ENCODE data around the gene CDK13. TPM values are rescaled to one million over a fixed set of nuclear protein-coding genes. Genes with fewer than 3 reads are reported as not detected.

Gene CDK13
- total RNA-seq, 2 donors from 2014 or later, result 56.7 to 91.6 TPM

DNA sequence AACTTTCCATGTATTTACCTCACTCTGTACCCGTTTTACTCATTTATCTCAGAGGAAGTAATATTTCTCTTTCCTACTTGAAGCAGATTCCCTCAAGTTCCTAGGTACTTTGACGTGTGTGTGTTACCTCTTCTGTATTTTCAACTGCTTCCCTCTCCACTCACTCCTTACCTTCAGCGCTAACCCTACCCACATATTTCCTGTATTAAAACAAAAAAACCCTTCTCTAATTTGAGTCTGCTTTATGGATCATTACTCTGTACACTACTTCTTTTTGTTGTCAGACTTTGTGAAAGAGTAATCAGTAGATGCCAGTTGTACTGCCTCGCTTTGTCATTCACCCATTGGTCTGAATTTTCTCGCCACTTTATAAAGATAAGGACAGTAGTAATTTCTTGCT is 74.0 kb downstream of the CDK13 start:
- H3K27me3 ChIP-seq (replicated peaks; ENCODE audit: insufficient read depth), result no peaks in the 10 kb centered on the region
- no peak for TF ChIP-seq POLR2AphosphoS5 (IDR thresholded peaks at IDR 0.05)
- DNase-seq (ENCODE audit: low spot score), result no peak
- intact Hi-C loops (cut with DNase I), result no loop called here
- WGBS, result 90% methylated on average over 5 of the region's 5 CpGs
- no peaks in the 10 kb centered on the region for H3K36me3 ChIP-seq
- no peaks in the 10 kb centered on the region for H3K9me3 ChIP-seq
- H3K4me3 ChIP-seq, result no peak overlapping the region
- H3K4me1 ChIP-seq (replicated peaks), result no peaks in the 10 kb centered on the region
- no peak overlapping the region for H3K27ac ChIP-seq

DNA sequence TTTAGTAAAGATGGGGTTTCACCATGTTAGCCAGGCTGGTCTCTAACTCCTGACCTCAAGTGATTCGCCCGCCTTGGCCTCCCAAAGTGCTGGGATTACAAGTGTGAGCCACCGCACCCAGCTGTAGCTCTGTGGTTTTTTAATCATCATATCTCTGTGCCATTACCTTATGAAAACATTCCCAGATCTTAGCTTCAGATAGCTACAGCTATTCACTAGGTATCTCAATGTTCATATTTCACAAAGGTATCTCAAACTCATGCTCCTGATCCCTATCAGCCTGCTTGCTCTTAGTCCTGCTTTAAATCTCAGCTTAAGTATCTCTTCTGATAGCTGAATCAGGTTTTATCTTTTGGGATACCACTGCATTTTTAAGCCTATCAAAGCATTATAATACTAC is 74.8 kb downstream of the CDK13 start:
- Histone ChIP-seq H3K9me3 (no peaks in the 10 kb centered on the region), H3K27me3 (replicated peaks; ENCODE audit: insufficient read depth) (no peaks in the 10 kb centered on the region), H3K27ac (no peak overlapping the region), H3K4me1 (replicated peaks) (no peaks in the 10 kb centered on the region), H3K36me3 (no peaks in the 10 kb centered on the region), H3K4me3 (no peak overlapping the region)
- no peak for DNase-seq (ENCODE audit: low spot score)
- TF ChIP-seq POLR2A (IDR thresholded peaks at IDR 0.05), result no peak
- no peak for TF ChIP-seq POLR2AphosphoS5 (IDR thresholded peaks at IDR 0.05)
- TF ChIP-seq, protein P1, sequence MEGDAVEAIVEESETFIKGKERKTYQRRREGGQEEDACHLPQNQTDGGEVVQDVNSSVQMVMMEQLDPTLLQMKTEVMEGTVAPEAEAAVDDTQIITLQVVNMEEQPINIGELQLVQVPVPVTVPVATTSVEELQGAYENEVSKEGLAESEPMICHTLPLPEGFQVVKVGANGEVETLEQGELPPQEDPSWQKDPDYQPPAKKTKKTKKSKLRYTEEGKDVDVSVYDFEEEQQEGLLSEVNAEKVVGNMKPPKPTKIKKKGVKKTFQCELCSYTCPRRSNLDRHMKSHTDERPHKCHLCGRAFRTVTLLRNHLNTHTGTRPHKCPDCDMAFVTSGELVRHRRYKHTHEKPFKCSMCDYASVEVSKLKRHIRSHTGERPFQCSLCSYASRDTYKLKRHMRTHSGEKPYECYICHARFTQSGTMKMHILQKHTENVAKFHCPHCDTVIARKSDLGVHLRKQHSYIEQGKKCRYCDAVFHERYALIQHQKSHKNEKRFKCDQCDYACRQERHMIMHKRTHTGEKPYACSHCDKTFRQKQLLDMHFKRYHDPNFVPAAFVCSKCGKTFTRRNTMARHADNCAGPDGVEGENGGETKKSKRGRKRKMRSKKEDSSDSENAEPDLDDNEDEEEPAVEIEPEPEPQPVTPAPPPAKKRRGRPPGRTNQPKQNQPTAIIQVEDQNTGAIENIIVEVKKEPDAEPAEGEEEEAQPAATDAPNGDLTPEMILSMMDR (IDR thresholded peaks at IDR 0.05), result no peak
- 97% methylated on average over 3 of the region's 3 CpGs for WGBS
- intact Hi-C loops (cut with DNase I), result no loop called here

DNA sequence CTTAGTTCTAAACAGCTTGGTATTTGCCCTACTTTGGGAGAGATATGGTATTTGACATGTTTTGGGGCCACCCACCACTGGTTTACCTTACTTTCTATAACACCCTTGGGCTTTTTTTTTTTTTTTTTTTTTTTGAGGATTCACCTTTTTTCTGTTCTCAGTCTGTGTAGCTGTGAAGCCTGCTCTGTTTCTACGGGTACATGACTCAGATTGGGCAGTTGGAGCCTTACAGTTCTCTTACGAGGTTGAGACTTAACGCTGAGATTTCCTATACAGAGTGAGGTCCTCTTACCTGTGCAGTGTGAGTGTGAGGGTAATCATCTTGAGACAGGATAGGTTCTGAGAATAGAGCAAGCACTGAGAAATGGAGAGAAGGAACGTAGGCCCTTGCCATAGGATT is 77.5 kb downstream of the CDK13 start:
- Histone ChIP-seq H3K27me3 (replicated peaks; ENCODE audit: insufficient read depth) (no peaks in the 10 kb centered on the region), H3K9me3 (no peaks in the 10 kb centered on the region), H3K4me3 (no peak overlapping the region), H3K27ac (no peak overlapping the region), H3K4me1 (replicated peaks) (no peaks in the 10 kb centered on the region), H3K36me3 (no peaks in the 10 kb centered on the region)
- TF ChIP-seq POLR2AphosphoS5 (IDR thresholded peaks at IDR 0.05), result no peak
- 94% methylated on average over 4 of the region's 4 CpGs for WGBS
- DNase-seq (ENCODE audit: low spot score), result no peak
- intact Hi-C loops (cut with DNase I), result no loop called here

DNA sequence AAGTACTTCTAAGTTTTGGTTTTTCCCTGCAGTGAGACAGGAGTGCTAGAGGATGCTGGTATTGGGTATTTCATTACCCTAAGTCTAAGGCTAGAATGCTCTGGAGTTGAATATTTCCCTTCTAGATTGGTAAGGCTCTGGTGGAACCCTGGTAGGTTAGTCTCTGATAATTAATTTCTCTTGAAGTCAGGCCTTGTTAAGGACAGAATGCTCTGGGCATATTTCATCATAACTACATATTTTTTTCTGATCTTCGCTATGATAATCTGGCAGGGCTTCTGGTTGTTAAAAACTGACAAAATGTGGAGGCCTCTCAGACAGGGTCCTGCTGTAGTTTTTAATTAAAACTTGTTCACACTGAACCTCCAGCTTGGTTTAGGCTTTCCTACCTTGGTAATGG is 83.8 kb downstream of the CDK13 start:
- WGBS, result 56% methylated on average over 1 of the region's 1 CpG
- Histone ChIP-seq H3K36me3 (no peaks in the 10 kb centered on the region), H3K27me3 (replicated peaks; ENCODE audit: insufficient read depth) (no peaks in the 10 kb centered on the region)

DNA sequence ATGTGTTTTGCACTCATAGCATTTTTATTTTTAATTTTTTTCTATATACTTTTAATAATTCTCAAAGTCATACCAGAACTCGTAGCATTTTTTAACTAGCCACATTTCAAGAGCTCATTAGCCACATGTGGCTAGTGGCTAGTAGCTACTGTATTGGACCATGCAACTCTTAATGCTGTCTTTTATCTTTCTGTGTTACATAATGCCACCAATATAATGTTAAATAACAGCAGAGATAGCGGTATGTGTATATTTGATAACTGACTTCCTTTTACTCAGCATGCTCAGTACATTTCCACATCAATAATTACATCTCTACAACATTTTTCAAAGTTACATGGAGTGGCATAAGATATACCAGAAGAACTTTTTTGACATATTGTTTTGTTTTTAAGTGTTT is 91.4 kb downstream of the CDK13 start:
- no peak overlapping the region for H3K4me3 ChIP-seq
- no peaks in the 10 kb centered on the region for H3K9me3 ChIP-seq
- TF ChIP-seq POLR2A (IDR thresholded peaks at IDR 0.05), result no peak
- no peaks in the 10 kb centered on the region for H3K4me1 ChIP-seq (replicated peaks)
- intact Hi-C loops (cut with DNase I), result no loop called here
- no peak overlapping the region for H3K27ac ChIP-seq
- WGBS, result 95% methylated on average over 2 of the region's 2 CpGs
- no peaks in the 10 kb centered on the region for H3K27me3 ChIP-seq (replicated peaks; ENCODE audit: insufficient read depth)
- no peaks in the 10 kb centered on the region for H3K36me3 ChIP-seq
- no peak for DNase-seq (ENCODE audit: low spot score)

More for the DNA sequence above, 83.8 kb downstream of the CDK13 start:
- no peak for TF ChIP-seq POLR2AphosphoS5 (IDR thresholded peaks at IDR 0.05)
- no peak for TF ChIP-seq POLR2A (IDR thresholded peaks at IDR 0.05)
- TF ChIP-seq, protein P1 (IDR thresholded peaks at IDR 0.05), result no peak
- Histone ChIP-seq H3K4me1 (replicated peaks) (no peaks in the 10 kb centered on the region), H3K27ac (no peak overlapping the region), H3K4me3 (no peak overlapping the region), H3K9me3 (no peaks in the 10 kb centered on the region)
- intact Hi-C loops (cut with DNase I), result no loop called here
- DNase-seq (ENCODE audit: low spot score), result no peak

DNA sequence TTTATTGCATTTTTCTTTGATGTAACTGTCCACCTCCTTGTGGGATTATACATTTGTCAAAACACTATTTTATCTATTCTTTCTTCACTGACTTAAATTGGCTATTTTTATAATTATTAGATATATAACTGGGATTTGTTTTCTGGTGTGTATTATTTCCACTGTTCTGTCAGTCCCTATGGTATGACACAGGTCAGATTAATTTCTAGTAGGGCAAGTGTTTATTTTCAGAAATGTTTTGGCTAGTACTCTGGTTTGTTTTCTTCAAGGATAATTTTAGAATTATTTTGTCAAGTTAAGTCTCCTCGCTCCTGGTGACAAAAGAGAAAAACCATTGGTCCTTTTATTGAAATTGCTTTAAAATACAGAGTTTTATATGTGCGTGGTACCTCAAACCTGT is 93.1 kb downstream of the CDK13 start:
- intact Hi-C loops (cut with DNase I), result no loop called here
- no peak overlapping the region for H3K27ac ChIP-seq
- no peaks in the 10 kb centered on the region for H3K27me3 ChIP-seq (replicated peaks; ENCODE audit: insufficient read depth)
- H3K9me3 ChIP-seq, result no peaks in the 10 kb centered on the region
- no peak overlapping the region for H3K4me3 ChIP-seq
- no peak for TF ChIP-seq POLR2AphosphoS5 (IDR thresholded peaks at IDR 0.05)
- no peak for TF ChIP-seq POLR2A (IDR thresholded peaks at IDR 0.05)
- TF ChIP-seq, protein P1 (IDR thresholded peaks at IDR 0.05), result no peak
- 89% methylated on average over 2 of the region's 2 CpGs for WGBS
- no peaks in the 10 kb centered on the region for H3K36me3 ChIP-seq
- H3K4me1 ChIP-seq (replicated peaks), result no peaks in the 10 kb centered on the region
- no peak for DNase-seq (ENCODE audit: low spot score)
